PC-3 (cell line): Measurements from ENCODE around the gene FBN3. TPM values are rescaled to one million over a fixed set of nuclear protein-coding genes. Genes with fewer than 3 reads are reported as not detected.

Experiments
- ATAC-seq: fragments of 200-7000 bp; cut with Tn5 transposase; 2 replicates; pipeline ENCODE4 v1.9.1; 2020; ENCODE audit warnings: mild to moderate bottlenecking, moderate library complexity
- BruUV-seq: library from RNA; stranded (reverse); fragments of 400-500 nt; replicated peaks from 2 replicates; lab custom pipeline; 2021; lab: Mats Ljungman, UMichigan
- CTCF ChIA-PET: fragments of 300-600 bp; sonication (Branson Sonifier 250); formaldehyde crosslinking; loops from one replicate; lab custom pipeline; 2022; ENCODE audit warnings: antibody characterized with exemption; lab: Charles Lee
- POLR2A ChIA-PET: fragments of 300-600 bp; sonication (Branson Sonifier 250); formaldehyde crosslinking; loops from one replicate; lab custom pipeline; 2022; ENCODE audit warnings: antibody characterized with exemption; ENCODE audit not compliant: unreplicated experiment; lab: Charles Lee
- DNase-seq: peaks from one replicate; pipeline ENCODE4 v3.0.0-alpha.2; 2015
- H2AFZ ChIP-seq: fragments of 300-600 bp; sonication (generic); 2 replicates; pipeline ENCODE4 v1.6.0; 2016; ENCODE audit warnings: antibody characterized with exemption, low read length
- H3F3A ChIP-seq: fragments of 300-600 bp; sonication (generic); one replicate; pipeline ENCODE4 v1.6.0; 2017; ENCODE audit warnings: antibody characterized with exemption, low read length, control low read depth, mild to moderate bottlenecking; ENCODE audit not compliant: unreplicated experiment
- H3K27ac ChIP-seq: fragments of 300-600 bp; sonication (generic); 2 replicates; pipeline ENCODE4 v1.5.1; 2016; ENCODE audit warnings: mild to moderate bottlenecking, low read length
- H3K27me3 ChIP-seq: fragments of 300-600 bp; sonication (generic); 2 replicates; pipeline ENCODE4 v1.6.1; 2016; ENCODE audit warnings: low read length, mixed read lengths
- H3K36me3 ChIP-seq: fragments of 300-600 bp; sonication (generic); 2 replicates; pipeline ENCODE4 v1.6.1; 2016; ENCODE audit warnings: low read depth, mixed run types, low read length, mixed read lengths
- H3K4me1 ChIP-seq: fragments of 300-600 bp; sonication (generic); 2 replicates; pipeline ENCODE4 v1.5.1; 2016; ENCODE audit warnings: low read length; ENCODE audit not compliant: insufficient read depth
- H3K4me2 ChIP-seq: fragments of 300-600 bp; sonication (generic); 2 replicates; pipeline ENCODE4 v1.6.0; 2016; ENCODE audit warnings: low read length
- H3K4me3 ChIP-seq: fragments of 300-600 bp; sonication (generic); 2 replicates; pipeline ENCODE4 v1.5.1; 2016; ENCODE audit warnings: mild to moderate bottlenecking, low read length, mixed read lengths
- H3K79me2 ChIP-seq: fragments of 300-600 bp; sonication (generic); 2 replicates; pipeline ENCODE4 v1.6.1; 2017; ENCODE audit warnings: low read length, mixed read lengths
- H3K9ac ChIP-seq: fragments of 300-600 bp; sonication (generic); 2 replicates; pipeline ENCODE4 v1.6.0; 2016; ENCODE audit warnings: mild to moderate bottlenecking, low read length
- H3K9me2 ChIP-seq: fragments of 300-600 bp; sonication (generic); replicated peaks from 2 replicates; pipeline ENCODE4 v1.6.1; 2016; ENCODE audit warnings: mixed run types, low read length, mixed read lengths
- H3K9me3 ChIP-seq: fragments of 300-600 bp; sonication (generic); 2 replicates; pipeline ENCODE4 v1.6.1; 2016; ENCODE audit warnings: low read length, mixed read lengths
- H4K20me1 ChIP-seq: fragments of 300-600 bp; sonication (generic); 2 replicates; pipeline ENCODE4 v1.6.1; 2016; ENCODE audit warnings: low read length, mixed read lengths
- CTCF ChIP-seq: fragments of 300-600 bp; sonication (generic); conservative IDR thresholded peaks from 2 replicates; pipeline ENCODE4 v1.5.1; 2017; ENCODE audit warnings: antibody characterized with exemption, low read depth, mild to moderate bottlenecking, low read length
- EZH2 ChIP-seq: fragments of 300-600 bp; sonication (generic); IDR thresholded peaks from one replicate; pipeline ENCODE4 v1.6.1; 2017; ENCODE audit warnings: antibody characterized with exemption, mild to moderate bottlenecking, low read length; ENCODE audit not compliant: unreplicated experiment
- EZH2phosphoT487 ChIP-seq: fragments of 300-600 bp; sonication (generic); IDR thresholded peaks from 2 replicates; pipeline ENCODE4 v1.6.1; 2018; ENCODE audit warnings: mild to moderate bottlenecking, antibody characterized with exemption, low read length, borderline replicate concordance
- intact Hi-C: fragments of 100-400 bp; cut with micrococcal nuclease; formaldehyde crosslinking; loops from 2 replicates; pipeline ENCODE4 v1.9.0; 2023
- total RNA-seq: library from RNA; depleted of rRNA; stranded (reverse); fragments of >200 nt; gene quantifications from 2 replicates; pipeline ENCODE4 v1.2.3, GENCODE V29; 2014

FBN3 gene
- total RNA-seq, 1 experiment from 2014 or later, result under 0.01 TPM

GRCh38 chr19:8044018-8044417 lies 105.4 kb downstream of the FBN3 start:
- H3K4me2 ChIP-seq, result no peak overlapping the region
- POLR2A ChIA-PET, result no interaction called here
- no peak for DNase-seq
- no peaks in the 10 kb centered on the region for H3K9me3 ChIP-seq
- H3K9ac ChIP-seq, result no peak overlapping the region
- CTCF ChIA-PET, result no interaction called here
- H2AFZ ChIP-seq, result no peak overlapping the region
- no TSS peak for BruUV-seq
- no peaks in the 10 kb centered on the region for H3K27me3 ChIP-seq
- H3K79me2 ChIP-seq, result no peaks in the 10 kb centered on the region
- no peak overlapping the region for H3K27ac ChIP-seq
- no peaks in the 10 kb centered on the region for H4K20me1 ChIP-seq
- intact Hi-C loops, result no loop called here
- no peaks in the 10 kb centered on the region for H3F3A ChIP-seq
- no peak overlapping the region for H3K4me3 ChIP-seq
- H3K9me2 ChIP-seq, result no peaks in the 10 kb centered on the region
- ATAC-seq, result no peak
- TF ChIP-seq EZH2phosphoT487, result no peak
- TF ChIP-seq EZH2, result no peak
- no peak for TF ChIP-seq CTCF
- no peaks in the 10 kb centered on the region for H3K36me3 ChIP-seq
- no peaks in the 10 kb centered on the region for H3K4me1 ChIP-seq

- no TSS peak for BruUV-seq
- no peaks in the 10 kb centered on the region for H3K9me2 ChIP-seq
- no peak for TF ChIP-seq EZH2phosphoT487
- no peak for TF ChIP-seq CTCF
- no peak for TF ChIP-seq EZH2
- H3K9me3 ChIP-seq, result no peaks in the 10 kb centered on the region
- no peaks in the 10 kb centered on the region for H4K20me1 ChIP-seq
- no peak overlapping the region for H3K27ac ChIP-seq
- ATAC-seq (no peak), DNase-seq (no peak)
- no peak overlapping the region for H3K4me3 ChIP-seq
- H3K27me3 ChIP-seq, result no peaks in the 10 kb centered on the region
- H3F3A ChIP-seq, result no peaks in the 10 kb centered on the region
- no peak overlapping the region for H3K9ac ChIP-seq
- intact Hi-C loops, result no loop called here
- no peaks in the 10 kb centered on the region for H3K36me3 ChIP-seq
- POLR2A ChIA-PET, result no interaction called here
- no peaks in the 10 kb centered on the region for H3K79me2 ChIP-seq
- H3K4me1 ChIP-seq, result no peaks in the 10 kb centered on the region
- no peak overlapping the region for H2AFZ ChIP-seq
- no peak overlapping the region for H3K4me2 ChIP-seq
- CTCF ChIA-PET, result no interaction called here
These were observed 106.5 kb downstream of the FBN3 start for GRCh38 chr19:8042900-8043299.

- Histone ChIP-seq H3K27ac (no peak overlapping the region), H3K4me1 (no peaks in the 10 kb centered on the region), H3K4me3 (no peak overlapping the region), H3K9me2 (no peaks in the 10 kb centered on the region), H3K9me3 (no peaks in the 10 kb centered on the region), H3K4me2 (no peak overlapping the region), H3K79me2 (no peaks in the 10 kb centered on the region), H3K27me3 (no peaks in the 10 kb centered on the region), H3K36me3 (no peaks in the 10 kb centered on the region), H3K9ac (no peak overlapping the region), H4K20me1 (no peaks in the 10 kb centered on the region), H2AFZ (no peak overlapping the region), H3F3A (no peaks in the 10 kb centered on the region)
- no TSS peak for BruUV-seq
- TF ChIP-seq CTCF (no peak), EZH2phosphoT487 (no peak), EZH2 (no peak)
- DNase-seq (no peak), ATAC-seq (no peak)
- ChIA-PET CTCF (no interaction called here), POLR2A (no interaction called here)
- intact Hi-C loops, result no loop called here
These were observed 107.9 kb downstream of the FBN3 start for GRCh38 chr19:8041531-8041931.
